SK-N-SH (cell line): ENCODE results near the gene ADK.

Experiments used
- CTCF ChIP-seq: fragments of 200-600 bp; sonication (generic); IDR thresholded peaks from 2 replicates; pipeline ENCODE4 v1.6.1; 2017; ENCODE audit warnings: antibody characterized with exemption, mild to moderate bottlenecking, moderate library complexity
- EP300 ChIP-seq, 2 experiments: IDR thresholded peaks; 2 replicates each; pipeline versions ENCODE4 v1.4.0 to v1.6.1; 2012; ENCODE audit warnings: borderline replicate concordance in 1 of 2, low read depth in 1 of 2, low read length in 1 of 2
- FOXJ3 ChIP-seq: sonication (generic); formaldehyde crosslinking; IDR thresholded peaks from 2 replicates; pipeline ENCODE4 v1.5.1; 2020; ENCODE audit warnings: mild to moderate bottlenecking, missing genetic modification reagents
- GABPA ChIP-seq: IDR thresholded peaks from 2 replicates; pipeline ENCODE4 v1.4.0; 2012; ENCODE audit warnings: low read depth, mild to moderate bottlenecking
- JUND ChIP-seq: IDR thresholded peaks from 2 replicates; pipeline ENCODE4 v1.4.0; 2012
- MAX ChIP-seq: IDR thresholded peaks from 2 replicates; pipeline ENCODE4 v1.4.0; 2012; ENCODE audit warnings: low read depth
- MXI1 ChIP-seq: IDR thresholded peaks from 2 replicates; pipeline ENCODE4 v1.6.1; 2012; ENCODE audit warnings: mild to moderate bottlenecking, low read depth, low read length, improper control_type of control experiment
- NRF1 ChIP-seq: IDR thresholded peaks from 2 replicates; pipeline ENCODE4 v1.6.1; 2012; ENCODE audit warnings: low read depth, mild to moderate bottlenecking, low read length
- POLR2AphosphoS5 ChIP-seq: IDR thresholded peaks from 2 replicates; pipeline ENCODE4 v1.6.1; 2012; ENCODE audit warnings: low read depth, low read length
- RAD21 ChIP-seq: IDR thresholded peaks from 2 replicates; pipeline ENCODE4 v1.6.1; 2012; ENCODE audit warnings: mild to moderate bottlenecking, low read length
- RCOR1 ChIP-seq: fragments of 150-350 bp; IDR thresholded peaks from 2 replicates; pipeline ENCODE4 v1.6.1; 2017; ENCODE audit warnings: antibody characterized with exemption, low read length
- REST ChIP-seq: IDR thresholded peaks from 2 replicates; pipeline ENCODE4 v1.6.1; 2012; ENCODE audit warnings: mild to moderate bottlenecking, low read depth, low read length, moderate library complexity
- USF1 ChIP-seq: IDR thresholded peaks from 2 replicates; pipeline ENCODE4 v1.4.0; 2012; ENCODE audit warnings: low read depth, borderline replicate concordance
- USF2 ChIP-seq: fragments of 150-350 bp; IDR thresholded peaks from 2 replicates; pipeline ENCODE4 v1.6.1; 2017; ENCODE audit warnings: antibody characterized with exemption, low read length, low read depth, borderline replicate concordance

GRCh38 chr10:74753442-74754211 lies 602.6 kb downstream of the ADK start:
- TF ChIP-seq CTCF, result no peak
- no peak for TF ChIP-seq JUND
- no peak for TF ChIP-seq REST
- no peak for TF ChIP-seq USF1
- TF ChIP-seq RAD21, result no peak
- no peak for TF ChIP-seq MXI1
- TF ChIP-seq RCOR1, result no peak
- TF ChIP-seq MAX, result no peak
- no peak for TF ChIP-seq NRF1
- no peak for TF ChIP-seq EP300 (IDR thresholded peaks at IDR 0.05; ENCODE audit: borderline replicate concordance in 1 of 2, low read depth in 1 of 2, low read length in 1 of 2)
- TF ChIP-seq FOXJ3 (CRISPR knock-in tag), result no peak
- TF ChIP-seq GABPA, result no peak
- no peak for TF ChIP-seq POLR2AphosphoS5
- no peak for TF ChIP-seq USF2
